Suppressor macrophage (primary cell): ENCODE data around the gene PEAK3.
A peak's percentile ranks its signal among the peaks of the same experiment; 100 is the strongest.

ENCODE experiments used
- DNase-seq, 4 experiments: peaks; one replicate each; pipeline ENCODE4 v3.0.0-alpha.2; 2020 to 2022
- total RNA-seq, 17 experiments: gene quantifications; one replicate each; lab custom pipeline; 2026; ENCODE audit warnings: mixed read lengths in 6 of 17, inconsistent platforms in 3 of 17; lab: John Stamatoyannopoulos, UW

Gene PEAK3, protein sequence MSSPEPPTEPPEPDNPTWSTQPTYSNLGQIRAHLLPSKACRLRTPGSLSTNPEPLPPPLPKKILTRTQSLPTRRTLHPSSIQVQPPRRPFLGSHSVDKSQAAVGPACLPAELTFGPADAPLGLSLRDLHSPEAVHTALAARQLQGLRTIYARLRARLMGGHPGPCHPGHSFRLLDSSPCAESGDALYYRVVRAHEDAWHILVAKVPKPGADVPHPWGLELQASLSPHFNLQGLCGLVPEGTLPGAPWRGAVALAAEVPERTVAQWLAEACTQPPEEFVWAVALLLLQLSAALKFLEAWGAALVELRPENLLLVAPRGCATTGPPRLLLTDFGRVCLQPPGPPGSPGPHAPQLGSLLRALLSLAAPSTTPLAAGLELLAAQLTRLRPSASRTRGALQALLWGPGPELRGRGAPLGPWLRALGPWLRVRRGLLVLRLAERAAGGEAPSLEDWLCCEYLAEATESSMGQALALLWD
- total RNA-seq = 0 to 7.5 (median 0.75) reads per million in 17 experiments

DNA sequence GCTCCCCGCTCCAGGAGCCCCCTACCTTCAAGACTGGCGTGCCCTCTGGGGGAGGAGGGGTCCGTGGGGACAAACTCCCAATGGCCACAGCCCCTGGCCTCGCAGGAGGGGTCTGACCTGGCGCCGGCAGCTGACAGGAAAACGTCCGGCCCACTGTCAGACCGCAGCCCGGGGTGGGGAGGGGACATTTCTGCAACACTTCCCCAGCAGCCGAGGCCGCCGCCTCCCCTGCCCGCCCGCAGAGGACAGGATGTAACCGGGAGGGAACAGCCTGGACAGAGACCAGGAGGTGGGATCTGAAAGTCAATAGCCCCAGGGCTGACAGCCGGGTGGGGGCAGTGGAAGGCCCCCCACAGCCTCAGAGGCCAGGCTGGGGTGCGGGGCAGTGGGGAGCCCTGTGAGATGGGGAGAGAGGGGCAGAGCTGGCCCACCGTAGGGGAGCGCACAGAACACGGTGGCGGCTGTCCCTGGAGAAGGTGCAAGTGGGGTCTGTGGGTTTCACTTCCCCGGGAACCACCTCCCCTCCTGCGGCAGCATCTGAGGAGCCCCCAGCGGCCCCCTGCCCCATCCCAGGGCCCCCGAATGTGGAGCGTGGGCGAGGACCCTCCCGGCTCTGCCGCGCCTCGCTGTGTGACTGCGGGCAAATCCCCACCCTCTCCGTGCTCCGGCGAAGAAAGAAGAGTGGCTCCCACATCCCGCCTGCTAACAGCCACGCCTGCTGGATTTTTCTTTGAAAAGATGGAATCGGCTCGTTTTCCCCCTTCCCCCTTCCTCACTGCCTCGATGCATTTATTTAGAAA lies at the start of gene PEAK3:
PEAK3 (minus strand) TSS at position 114 of the 800 bp plus-strand sequence. CDS start 1,244 bp downstream, outside the sequence.
- DNase-seq = peak; percentile 77 to 91 (median 86)

- no peak for DNase-seq
Measured at GRCh38 chr19:2330632-2331284, 48.8 kb upstream of the PEAK3 start.

GRCh38 chr19:2330255-2330631 lies 48.3 kb upstream of the PEAK3 start:
- no peak for DNase-seq

DNA sequence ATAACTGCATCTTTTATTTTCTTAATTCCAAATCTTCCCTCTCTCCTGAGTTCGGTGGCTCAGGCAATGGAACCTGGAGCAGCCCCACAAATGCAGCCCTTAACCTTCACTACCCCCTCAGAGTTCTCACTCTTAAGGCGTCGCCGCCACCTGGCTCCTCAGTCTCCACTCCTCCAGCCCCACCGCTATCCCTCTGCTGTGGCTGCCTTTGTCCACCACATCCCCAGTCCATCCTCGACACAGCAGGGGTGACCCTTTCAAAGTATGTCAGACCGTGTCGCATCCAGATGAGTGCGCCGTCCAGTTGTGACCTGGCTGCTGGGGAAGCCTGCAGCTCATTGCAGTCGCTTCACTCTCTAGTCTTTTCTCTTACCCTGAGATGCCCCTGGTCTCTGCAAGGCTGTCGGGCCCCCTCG lies 47.5 kb upstream of the PEAK3 start:
- DNase-seq = no peak

DNA sequence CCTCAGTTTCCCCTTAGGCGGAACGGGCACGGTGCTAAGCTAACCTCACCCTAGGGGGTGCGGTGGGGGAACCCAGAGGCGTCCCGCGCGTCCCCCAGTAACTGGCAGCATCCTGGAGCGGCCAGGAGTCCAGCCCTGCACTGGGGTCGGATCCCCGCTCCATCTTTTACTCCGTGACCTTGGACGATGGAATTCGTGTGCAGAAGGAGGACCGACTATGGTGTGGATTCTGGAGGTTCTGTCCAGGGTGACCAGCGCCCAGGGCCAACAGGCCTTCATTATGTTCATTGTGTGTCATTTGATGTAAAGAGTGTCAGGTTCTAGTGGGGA lies 47.1 kb upstream of the PEAK3 start:
- no peak for DNase-seq

- peak; percentile 97 to 99 (median 97) for DNase-seq
Measured at GRCh38 chr19:2328401-2329148, 46.6 kb upstream of the PEAK3 start, which contains the start of the genes LSM7 and SPPL2B. Gene LSM7, minus strand, starts transcription at chr19:2328586. Its CDS starts 20 bp downstream, at chr19:2328566. Gene SPPL2B, plus strand, starts transcription at chr19:2328684. Its CDS starts 26 bp downstream, at chr19:2328710.

GRCh38 chr19:2327773-2328400 lies 45.9 kb upstream of the PEAK3 start:
- DNase-seq = peak; percentile 84 to 96 (median 92)

DNA sequence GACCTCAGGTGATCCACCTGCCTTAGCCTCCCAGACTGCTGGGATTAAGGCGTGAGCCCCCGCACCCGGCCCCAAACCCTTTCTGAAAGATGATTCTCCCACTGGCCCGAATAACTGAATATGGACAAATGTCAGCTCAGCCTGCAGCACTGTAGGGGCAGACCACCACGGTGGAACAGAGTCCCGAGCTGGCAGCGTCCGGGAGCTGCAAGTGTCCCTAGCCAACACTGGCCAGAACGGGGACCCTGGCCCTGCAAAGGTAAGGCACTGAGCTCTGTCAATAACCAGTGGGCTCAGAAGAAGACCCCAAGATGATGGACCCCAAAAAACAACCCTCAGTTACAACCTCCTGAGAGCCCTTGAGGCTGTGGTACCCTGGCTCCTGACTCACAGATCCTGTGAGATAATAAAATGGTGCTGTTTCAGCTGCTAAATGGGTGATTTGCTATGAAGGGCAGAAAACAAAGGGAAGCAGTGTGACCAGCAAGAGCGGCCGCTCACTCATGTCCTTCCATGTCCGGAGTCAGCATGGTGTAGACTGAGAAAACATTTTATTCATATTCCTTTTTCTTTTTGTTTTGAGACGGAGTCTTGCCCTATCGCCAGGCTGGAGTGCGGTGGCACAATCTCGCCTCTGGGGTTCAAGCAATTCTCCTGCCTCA lies 44.9 kb upstream of the PEAK3 start:
- no peak for DNase-seq

DNA sequence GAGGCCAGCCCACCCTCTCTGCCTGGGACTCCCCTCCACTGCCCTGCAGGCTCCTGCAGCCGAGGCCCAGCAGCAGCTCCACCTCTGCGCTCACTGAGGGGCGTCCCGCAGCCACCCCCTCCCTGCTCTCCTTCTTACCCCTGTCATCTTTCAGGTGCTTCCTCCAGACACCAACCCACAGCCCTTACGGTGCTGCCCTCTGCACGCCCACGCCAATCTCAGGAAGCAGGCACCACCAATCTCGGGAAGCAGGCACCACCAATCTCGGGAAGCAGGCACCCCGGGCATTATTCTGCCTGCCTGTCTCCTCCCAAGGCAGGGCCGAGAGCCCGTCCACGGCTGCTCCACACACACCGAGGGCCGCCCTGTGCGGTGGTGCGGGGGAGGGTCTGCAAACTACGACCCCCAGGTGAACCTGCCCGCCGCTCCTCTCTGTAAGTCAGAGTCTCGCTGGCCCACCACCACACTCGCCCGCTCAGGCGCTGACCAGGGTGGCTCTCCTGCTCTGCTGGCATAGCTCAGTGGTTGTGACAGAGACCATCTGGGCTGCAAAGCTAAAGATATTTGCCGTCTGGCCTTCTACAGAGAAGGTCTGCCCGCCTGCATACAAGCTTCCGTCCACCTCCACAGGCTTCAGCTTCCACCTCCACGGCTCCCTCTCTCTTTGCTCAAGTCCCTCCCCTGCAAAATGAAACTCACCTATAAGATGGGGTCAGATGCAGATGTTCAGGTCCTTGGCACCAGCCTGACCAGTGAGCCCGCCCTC lies 43.5 kb upstream of the PEAK3 start:
- no peak for DNase-seq

GRCh38 chr19:2324220-2324948 lies 42.4 kb upstream of the PEAK3 start:
- no peak for DNase-seq

- no peak for DNase-seq
Measured at GRCh38 chr19:2323707-2324106, 41.7 kb upstream of the PEAK3 start.

DNA sequence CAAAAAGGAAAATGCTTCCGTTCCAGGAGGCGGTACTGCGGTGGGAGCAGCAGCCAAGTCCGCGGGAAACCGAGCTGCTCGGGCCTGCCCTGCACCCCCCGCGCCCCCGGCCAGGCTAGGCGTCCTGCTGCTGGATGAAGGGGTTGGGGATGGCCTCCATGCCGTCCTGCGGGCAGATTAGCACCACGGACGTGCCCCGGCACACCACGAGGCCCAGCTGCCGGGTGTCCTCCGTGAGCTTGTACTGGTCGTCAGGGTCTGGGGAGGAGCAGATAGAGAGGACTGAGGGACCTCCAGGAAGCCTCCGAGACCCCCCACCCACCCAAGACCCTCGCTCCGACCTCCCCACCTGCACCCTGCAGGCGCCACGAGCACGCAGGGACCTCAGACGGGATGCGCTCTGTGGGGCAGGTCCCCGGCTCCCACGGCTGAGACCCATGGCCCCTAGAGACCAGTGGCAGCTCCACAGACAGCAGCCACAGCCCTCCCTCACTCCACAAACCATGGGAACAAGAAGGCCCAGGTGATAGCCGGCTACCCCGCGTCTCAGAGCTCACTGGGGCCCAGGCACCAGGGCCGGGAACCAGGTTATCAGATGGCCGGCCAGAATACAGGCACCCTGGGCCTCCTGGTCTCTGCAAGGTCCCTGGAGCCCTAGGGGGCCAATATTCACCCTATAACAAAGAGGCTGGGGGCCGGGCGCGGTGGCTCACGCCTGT lies 39.7 kb upstream of the PEAK3 start:
- no peak for DNase-seq

DNA sequence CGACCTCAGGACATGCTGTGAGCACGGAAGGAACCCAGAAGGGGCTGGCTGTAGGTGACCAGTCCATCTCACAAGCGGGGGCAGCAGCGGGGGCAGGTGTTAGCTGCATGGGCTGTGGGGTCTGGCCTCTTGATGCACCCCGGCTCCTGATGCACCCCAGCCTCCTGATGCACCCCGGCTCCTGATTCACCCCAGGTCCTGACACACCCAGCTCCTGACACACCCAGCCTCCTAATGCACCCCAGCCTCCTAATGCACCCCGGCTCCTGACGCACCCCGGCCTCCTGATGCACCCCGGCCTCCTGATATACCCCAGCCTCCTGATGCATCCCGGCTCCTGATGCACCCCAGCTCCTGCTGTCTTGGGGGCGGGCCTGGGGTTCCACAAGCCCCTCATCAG lies 39.0 kb upstream of the PEAK3 start:
- DNase-seq = no peak

DNA sequence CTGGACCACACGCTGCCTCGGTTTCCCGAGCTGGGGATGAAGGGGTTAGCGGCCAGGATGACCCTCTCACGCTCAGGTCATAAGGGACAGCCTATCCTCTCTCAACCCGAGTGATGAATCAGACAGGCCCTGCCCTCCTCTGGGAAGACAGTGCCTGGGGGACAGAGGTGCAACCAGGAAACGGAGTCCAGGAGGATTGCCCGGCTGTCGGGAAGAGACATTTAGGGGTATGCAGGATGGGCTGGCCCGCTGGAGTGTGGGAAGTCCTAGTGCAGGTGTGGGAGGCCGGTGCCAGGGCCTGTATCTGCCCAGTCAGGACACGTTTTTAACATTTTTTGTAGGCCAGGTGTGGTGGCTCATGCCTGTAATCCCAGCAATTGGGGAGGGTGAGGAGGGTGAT lies 38.1 kb upstream of the PEAK3 start:
- no peak for DNase-seq

DNA sequence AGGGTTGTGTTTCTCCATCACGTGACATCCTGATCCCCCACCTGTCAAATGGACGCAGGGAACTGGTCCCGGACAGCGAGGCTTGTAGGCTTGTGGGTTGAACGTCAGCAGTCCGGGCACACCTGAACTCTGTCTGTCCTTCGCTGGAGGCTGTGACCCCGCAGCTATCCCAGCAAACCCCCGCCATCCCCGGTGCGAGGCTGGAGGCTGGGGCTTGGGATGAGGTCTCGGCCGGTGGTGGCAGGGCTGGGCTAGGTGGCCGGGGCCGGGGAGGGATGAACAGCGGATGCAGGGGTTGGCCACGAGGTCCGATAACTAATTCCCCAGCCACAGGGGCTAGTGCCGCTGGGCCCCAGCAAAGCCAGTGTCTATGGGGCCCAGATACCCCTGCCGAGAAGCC lies 37.6 kb upstream of the PEAK3 start:
- no peak for DNase-seq

DNA sequence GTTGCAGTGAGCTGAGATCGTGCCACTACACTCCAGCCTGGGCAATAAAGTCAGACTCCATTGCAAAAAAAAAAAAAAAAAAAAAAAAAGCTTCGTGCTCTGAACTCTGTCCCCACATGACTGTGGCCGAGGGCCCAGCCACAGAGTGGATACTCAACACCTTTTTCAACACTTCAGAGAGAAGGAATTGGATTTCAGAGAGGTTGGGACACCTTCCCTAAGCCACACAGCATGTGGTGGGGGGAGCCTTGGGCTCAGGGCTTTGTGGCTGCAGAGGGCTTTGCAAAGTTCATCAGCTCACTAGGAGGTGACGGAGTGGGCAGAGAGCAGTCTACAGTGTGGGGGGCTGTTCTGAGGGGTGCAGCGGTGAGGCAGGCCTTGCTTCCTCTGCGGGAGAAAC lies 36.9 kb upstream of the PEAK3 start:
- no peak for DNase-seq

- no peak for DNase-seq
Measured at GRCh38 chr19:2317756-2318155, 35.8 kb upstream of the PEAK3 start.

DNA sequence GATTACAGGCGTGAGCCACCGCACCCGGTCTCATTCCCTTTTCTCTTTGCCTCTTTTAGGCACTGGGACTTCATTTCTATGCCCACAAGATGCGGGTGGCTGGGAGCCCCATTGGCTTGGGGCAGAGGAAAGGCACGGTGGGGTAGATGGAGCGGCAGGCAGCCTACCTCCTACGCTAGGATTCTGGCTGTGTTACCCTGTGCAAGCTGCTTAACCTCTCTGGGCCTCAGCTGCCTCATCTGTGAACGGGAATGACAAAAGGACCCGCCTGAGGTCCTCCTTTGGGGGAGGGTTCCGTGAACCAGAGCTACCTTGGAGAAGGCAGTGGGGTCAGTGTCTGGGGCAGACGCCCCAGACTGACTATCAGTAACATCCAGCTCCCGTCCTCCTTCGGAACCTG lies 35.3 kb upstream of the PEAK3 start:
- DNase-seq = no peak

GRCh38 chr19:2315818-2316353 lies 33.9 kb upstream of the PEAK3 start:
- peak; percentile 91 to 96 (median 94) for DNase-seq
